ENCODE measurements around the gene PCNX2. TPM values are rescaled to one million over a fixed set of nuclear protein-coding genes. Genes with fewer than 3 reads are reported as not detected.

Gene PCNX2
- polyA plus RNA-seq, 3 donors, result 11.6 to 16.8 (median 13.5) TPM

DNA sequence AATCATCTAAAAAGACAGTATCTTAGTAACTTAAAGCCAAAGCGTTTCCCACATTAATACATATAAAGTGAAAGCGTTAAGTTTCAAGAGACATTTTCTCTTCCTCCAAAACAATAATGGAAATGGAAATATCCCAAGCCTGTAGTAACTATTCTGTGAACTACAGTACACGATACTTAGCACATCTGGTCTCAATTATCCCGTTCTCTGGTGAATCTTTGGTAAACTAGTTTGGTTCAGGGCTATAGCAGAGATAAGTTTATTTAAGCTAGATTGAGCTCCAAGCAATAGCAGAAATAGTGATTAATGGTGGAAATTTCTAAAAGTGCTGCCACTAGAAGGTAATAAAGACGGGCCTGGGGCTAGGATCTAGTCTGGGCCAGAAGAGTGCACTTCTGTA lies 55.2 kb downstream of the PCNX2 start:
- no peak for DNase-seq (ENCODE audit: extremely low read depth in 1 of 11, low read depth in 9 of 11, low spot score in 4 of 11)

DNA sequence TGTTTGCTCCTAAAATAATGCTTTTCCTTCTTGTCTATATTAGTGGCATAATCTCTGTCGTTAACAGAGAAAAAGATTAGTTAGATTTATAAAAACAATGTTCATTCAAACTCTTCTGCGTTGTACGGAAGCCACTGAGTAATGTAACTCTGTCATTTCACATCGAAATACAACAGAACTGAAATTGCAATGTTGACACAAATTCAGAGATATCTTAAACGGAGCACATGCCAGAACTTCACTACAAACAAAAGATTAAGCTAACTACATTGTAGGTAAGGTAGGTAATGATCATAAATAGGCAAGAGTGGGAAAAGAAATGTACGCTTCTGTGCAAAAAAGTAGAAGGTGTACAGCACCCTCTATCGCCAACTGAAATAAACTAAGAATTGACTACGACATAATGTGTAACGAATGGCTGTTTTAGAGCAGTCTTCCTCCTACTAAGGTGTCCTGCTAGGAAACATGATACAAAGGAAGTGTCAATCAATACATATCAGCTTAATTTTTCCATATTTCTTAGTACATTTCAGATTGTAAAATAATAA lies 56.6 kb downstream of the PCNX2 start:
- DNase-seq (ENCODE audit: extremely low read depth in 1 of 11, low read depth in 9 of 11, low spot score in 4 of 11), result peak in 1 of 11 donors; percentile 35

DNA sequence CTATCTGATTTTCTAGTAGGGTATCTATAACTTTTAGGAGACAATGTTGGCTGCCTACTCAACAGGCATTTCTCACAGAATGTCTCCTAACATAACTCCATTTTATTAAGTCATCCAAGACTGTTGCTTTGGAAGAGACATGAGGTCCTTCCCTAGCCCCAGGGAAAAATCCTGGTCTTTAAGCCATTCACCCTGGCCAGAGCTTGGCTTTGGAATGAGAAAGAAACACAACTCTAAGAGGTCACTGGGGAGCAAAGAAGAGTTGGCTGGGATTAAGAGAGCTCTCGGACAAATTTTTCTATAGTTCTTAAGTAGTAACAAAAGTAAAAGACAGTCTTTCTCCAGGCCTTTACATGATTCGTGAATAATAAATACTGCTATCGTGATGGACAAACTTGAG lies 57.9 kb downstream of the PCNX2 start:
- no peak for DNase-seq (ENCODE audit: extremely low read depth in 1 of 11, low read depth in 9 of 11, low spot score in 4 of 11)

DNA sequence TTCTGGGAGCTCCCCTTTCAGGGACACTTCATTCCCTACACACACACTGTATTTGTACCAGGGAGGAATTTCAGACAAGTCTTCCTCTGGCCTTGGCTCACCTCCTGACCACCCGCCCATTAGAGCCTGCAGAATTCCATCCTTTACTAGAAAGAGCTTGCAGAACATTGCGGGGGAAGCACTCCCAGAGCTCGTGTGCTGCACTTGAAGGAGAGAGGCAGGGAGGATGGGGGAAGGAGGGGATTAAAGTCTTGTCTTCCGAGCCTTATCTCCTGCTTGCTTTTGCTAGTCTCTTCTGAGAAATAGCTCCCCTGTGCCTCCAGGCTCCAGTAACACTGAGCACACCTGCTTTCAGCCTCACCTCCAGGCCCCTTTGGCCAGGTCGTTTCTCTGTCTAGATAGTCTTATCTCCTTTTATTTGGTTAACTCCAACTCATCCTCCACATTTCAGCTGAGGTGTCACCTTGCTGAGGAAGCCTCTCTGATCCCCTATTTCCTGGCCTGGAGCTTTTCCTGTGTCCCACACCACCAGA lies 62.0 kb downstream of the PCNX2 start:
- no peak for DNase-seq (ENCODE audit: extremely low read depth in 1 of 11, low read depth in 9 of 11, low spot score in 4 of 11)

DNA sequence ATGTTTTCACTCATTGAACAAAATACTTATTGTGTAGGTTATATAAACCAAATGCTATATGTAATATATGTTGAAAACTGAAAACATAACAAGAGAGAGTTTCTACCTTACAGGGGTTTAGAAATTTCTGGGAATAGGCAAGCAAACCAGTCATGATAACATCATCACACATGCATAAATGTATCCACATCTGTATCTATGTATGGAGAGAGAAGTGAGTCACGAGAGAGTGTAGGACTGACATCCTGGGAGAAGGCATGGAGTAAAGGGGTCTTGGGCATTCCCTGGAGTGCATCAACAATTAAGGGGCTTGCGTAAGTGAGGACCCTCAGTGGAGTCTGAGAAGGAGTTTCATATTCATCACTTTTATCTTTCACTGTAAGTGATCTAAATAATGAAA lies 65.5 kb downstream of the PCNX2 start:
- DNase-seq (ENCODE audit: extremely low read depth in 1 of 11, low read depth in 9 of 11, low spot score in 4 of 11), result no peak

DNA sequence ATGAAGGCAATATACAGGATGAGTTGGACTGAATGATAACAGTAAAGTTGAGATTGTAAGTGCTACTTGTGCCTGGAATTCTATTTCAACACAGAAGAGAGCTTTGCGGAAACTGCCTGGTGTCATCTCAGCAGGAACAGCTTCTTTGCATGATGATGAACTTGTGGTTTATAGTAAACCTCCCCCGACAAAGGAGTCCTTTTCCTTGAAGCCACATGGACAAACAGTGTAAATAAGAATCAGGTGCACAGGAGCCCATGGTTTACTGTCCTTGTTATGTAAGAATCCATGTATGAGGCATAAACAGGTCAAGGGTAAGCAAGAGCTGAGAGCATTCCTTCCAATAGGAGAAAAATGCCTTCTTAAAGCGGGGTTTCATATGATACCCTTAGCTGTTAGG lies 66.2 kb downstream of the PCNX2 start:
- DNase-seq (ENCODE audit: extremely low read depth in 1 of 11, low read depth in 9 of 11, low spot score in 4 of 11), result no peak

DNA sequence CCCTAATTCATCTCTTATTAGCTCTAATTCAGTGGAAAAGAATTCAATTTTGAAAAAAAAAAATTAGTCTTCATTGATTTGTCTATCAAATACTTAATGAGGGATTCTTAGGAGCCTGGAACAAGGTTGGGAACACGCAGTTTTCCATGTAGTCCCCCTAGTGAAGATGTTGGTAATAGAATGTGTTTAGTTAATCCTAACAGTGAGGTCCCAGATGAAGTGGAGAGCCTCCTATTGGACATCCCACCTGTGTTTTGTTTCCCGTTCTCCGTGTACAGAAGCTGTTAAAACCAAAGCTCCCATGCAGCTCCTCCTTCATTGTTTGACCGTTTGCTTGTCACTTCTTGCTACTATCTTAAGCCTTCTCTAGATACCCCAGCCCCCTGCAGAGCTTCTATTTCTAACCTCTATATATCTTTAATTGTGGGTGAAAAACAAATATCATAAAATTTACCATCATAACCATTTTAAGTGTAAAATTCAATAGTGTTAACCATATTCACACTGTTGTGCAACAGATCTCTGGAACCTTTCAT lies 67.5 kb downstream of the PCNX2 start:
- DNase-seq (ENCODE audit: extremely low read depth in 1 of 11, low read depth in 9 of 11, low spot score in 4 of 11), result no peak

DNA sequence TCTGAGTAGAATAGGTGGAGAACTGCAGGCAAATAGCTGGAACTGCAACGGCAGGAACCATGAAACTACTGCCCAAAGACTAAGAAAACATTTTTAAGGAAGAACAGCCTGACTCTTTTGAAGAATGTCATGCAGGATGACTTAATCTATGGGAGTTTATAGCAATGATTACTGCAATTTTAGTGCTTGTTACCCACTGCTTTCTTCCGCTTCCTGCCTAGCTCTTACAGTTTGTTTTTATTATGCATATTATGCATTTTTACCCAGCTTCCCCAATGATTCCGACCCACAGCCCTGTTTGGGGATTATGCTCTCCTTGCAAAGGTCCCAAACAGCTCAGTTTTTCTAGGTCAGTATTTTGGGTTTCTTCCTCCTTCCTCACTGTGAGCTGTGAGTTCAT lies 71.2 kb downstream of the PCNX2 start:
- no peak for DNase-seq (ENCODE audit: extremely low read depth in 1 of 11, low read depth in 9 of 11, low spot score in 4 of 11)

DNA sequence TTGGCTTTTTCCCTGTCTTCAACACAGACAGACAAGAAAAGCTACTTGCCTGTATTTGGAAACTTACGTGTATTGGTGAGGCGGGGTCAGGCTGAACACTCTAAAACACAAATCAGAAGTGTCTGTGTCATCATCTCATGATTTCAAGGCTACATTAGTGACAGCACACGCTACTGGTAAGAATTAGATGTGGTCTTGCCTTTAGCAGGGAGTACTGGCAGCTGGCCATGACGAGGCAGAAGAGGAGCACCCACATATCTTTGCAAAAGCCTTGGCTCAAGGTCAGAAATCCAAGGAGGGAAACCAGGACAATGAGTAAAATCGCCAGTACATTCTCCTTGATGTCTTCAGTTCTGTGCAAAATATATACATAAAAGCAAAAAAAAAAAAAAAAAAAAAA lies 77.7 kb downstream of the PCNX2 start:
- no peak for DNase-seq (ENCODE audit: extremely low read depth in 1 of 11, low read depth in 9 of 11, low spot score in 4 of 11)

DNA sequence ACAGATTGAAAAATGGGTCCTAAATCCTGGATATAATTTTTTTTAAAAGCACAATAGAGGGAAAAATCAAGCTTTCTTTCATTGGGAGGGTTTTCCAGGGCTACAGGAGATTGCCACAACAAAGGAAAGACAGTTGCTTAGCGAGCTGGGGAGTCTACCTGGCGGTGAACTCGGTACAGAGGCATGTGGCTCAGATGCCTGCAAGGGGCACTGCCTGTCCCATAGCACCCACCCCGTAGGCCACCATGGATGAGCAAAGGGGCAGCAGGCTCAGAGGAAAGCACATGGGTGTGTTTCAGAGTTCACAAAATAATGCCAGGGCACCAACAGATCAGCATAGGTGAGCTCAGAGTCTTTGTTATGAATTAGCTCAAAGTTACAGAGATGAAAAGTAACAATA lies 79.5 kb downstream of the PCNX2 start:
- no peak for DNase-seq (ENCODE audit: extremely low read depth in 1 of 11, low read depth in 9 of 11, low spot score in 4 of 11)

DNA sequence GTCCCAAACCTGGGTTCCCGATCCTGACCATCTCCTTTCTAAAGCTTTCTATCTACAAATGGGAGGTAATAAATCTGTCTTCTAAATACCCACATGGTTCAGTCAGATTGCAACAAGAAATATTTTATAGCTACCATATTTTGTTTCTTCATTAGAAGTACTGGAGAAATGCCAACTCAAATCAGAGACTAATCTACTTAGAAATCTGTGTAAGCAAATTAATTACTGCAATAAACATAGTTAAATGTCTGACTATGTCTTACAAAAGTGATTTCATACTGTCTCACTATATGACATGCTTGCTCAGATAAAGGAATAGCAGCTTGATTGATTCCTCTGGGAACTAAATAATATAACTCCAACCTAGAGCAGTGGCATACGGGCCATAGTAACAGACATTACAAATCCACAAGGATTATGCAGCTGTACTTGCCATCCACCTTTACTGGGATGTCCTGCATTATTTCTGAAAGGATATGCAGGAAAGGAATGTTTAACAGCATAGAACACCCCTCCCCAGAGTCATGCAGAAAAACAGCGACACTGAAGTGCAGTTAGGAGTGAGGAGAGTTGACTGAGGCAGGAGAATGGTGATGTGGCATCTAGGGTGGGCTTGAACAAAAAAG lies 80.3 kb downstream of the PCNX2 start:
- DNase-seq (ENCODE audit: extremely low read depth in 1 of 11, low read depth in 9 of 11, low spot score in 4 of 11), result no peak

DNA sequence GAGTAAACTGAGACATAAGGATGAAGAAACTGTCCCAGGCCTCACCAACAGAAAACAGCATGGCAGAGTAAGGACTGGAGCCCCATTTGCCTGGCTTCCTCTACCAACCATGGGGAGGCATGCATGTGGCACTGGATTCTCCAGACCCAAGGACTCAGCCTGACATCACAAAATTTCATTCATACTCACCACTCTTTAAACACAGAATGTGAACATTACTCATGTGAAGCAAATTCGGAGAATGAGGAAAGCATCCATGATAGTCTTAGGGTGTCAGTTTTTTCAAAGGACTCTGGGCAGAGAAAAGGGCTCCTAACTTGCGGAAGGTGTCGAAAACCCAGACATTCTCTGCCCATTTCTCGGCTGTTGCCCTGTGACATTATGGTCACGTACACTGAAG lies 83.9 kb downstream of the PCNX2 start:
- no peak for DNase-seq (ENCODE audit: extremely low read depth in 1 of 11, low read depth in 9 of 11, low spot score in 4 of 11)

DNA sequence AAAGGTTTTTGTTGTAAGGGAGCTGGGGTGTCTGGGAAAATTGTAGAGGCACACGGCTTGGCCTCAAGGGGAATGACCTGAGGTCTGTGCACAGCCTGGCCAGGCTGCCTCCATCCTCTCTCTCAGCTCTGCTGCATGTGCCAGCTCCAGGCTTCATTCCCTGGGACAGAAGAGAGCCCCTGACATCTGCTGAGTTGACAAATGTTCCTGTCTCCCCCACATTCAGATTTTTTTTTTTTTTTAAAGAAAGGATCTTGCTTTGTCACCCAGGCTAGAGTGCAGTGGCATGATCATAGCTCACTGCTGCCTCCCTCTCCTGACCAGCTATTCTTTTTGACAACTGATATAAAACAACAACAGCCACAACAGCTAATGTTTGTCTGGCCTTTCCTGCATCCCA lies 84.4 kb downstream of the PCNX2 start:
- DNase-seq (ENCODE audit: extremely low read depth in 1 of 11, low read depth in 9 of 11, low spot score in 4 of 11), result no peak

DNA sequence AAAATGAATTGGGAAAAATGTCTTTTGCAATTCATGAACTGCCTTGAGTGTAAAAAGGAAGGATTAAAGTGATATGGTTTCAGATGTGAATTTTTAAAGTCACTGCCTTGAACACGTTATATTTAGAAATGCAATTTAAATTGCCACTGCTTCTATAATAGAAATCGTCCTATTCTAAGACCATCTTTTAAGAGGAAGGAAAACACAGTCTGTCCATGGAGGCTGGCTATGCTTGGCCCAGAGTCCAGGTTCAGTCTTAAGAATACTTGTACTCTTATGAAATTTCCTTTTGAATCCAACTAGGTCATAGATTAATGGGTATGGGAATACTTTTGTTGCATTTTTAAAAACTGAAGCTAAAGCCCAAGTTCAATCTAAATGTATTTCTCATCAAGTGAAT lies 86.0 kb downstream of the PCNX2 start:
- no peak for DNase-seq (ENCODE audit: extremely low read depth in 1 of 11, low read depth in 9 of 11, low spot score in 4 of 11)

DNA sequence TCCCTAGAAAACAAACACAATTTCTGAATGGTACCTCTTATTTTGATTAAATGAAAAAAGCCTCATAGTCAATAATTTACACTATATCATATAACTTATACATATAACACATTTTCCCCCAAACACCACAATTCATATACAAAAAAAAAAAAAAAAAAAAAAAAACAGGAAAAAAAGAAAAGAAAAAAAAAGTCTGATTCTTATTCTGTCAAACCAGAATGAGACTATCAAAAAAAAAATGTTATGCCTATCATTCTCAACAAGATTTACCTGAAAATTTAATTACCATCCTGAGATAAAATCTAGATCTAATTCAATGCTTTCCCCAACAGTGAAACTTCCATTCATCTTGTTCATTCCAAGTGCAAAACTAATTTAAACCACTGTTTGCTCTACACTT lies 86.8 kb downstream of the PCNX2 start:
- no peak for DNase-seq (ENCODE audit: extremely low read depth in 1 of 11, low read depth in 9 of 11, low spot score in 4 of 11)

DNA sequence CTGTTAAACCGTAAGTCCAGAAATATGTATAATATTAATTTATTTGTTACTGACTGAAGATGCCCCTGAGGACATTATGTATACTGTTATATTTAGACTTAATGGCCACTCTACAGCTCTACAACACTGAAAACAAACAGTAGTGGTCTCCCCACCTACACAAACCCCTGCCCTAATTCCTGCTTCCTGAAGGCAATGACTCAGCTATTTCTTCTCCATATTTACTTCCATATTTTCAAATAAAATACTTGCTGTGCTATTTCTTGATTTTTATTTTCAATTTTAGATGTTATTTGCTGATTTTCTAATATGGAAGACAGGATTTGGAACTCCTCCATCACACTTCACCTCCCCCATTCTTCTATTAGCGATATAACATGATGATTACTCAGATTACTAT lies 97.6 kb downstream of the PCNX2 start:
- DNase-seq (ENCODE audit: extremely low read depth in 1 of 11, low read depth in 9 of 11, low spot score in 4 of 11), result no peak

DNA sequence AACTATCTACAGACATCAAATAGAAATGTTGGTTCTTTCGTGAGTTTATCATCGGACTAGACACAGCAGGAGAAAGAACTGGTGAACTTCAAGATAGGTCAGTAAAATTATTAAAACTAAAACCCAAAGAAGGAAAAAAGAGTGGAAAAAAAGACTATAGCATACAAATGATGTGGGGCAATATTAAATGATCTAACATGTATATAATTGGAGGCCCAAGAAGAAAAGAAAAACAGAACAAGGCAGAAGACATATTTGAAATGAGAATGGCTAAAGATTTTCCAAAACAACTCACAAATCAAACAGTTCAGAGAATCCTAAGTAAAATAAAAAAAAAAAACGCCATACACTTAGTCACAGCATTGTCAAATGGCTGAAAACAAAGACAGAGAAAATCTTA lies 101.8 kb downstream of the PCNX2 start:
- DNase-seq (ENCODE audit: extremely low read depth in 1 of 11, low read depth in 9 of 11, low spot score in 4 of 11), result no peak

DNA sequence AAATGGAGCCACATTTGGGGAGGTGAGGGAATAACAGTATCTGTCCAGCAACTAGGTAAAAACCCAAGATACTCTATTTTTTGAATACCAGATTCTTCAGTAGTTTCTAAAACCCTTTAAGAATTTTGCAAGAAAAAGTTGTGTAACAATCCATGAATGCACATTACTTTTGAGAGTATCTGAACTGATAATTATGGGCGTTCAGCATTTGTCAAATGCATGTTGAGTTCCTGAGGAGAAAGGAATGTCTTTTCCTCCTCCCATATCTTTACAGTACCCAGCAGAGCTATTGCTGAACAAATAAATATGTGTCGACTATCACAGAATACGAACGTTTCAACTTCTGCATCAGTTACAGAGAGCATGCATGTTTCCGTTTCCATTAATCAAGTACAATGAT lies 104.5 kb downstream of the PCNX2 start:
- no peak for DNase-seq (ENCODE audit: extremely low read depth in 1 of 11, low read depth in 9 of 11, low spot score in 4 of 11)

DNA sequence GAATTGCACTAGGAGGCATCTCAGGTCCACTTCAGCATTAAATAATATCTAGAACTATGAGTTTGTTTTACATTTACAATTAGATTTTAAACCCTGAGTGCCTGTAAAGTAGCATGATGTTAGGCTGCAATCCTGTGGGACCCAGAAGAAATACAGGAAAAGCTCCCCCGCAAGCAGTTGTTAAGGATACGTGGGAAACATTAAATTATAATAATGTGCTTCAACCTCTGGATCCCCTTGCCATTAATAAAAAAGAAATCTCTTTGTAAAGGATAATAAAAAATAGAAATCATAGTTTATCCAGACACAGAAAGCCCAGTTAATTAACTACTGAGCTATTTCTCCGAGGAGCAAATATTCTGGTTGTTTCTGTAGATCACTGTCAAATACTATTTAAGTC lies 106.0 kb downstream of the PCNX2 start:
- DNase-seq (ENCODE audit: extremely low read depth in 1 of 11, low read depth in 9 of 11, low spot score in 4 of 11), result peak in 9 of 11 donors; percentile 9 to 45 (median 33)

DNA sequence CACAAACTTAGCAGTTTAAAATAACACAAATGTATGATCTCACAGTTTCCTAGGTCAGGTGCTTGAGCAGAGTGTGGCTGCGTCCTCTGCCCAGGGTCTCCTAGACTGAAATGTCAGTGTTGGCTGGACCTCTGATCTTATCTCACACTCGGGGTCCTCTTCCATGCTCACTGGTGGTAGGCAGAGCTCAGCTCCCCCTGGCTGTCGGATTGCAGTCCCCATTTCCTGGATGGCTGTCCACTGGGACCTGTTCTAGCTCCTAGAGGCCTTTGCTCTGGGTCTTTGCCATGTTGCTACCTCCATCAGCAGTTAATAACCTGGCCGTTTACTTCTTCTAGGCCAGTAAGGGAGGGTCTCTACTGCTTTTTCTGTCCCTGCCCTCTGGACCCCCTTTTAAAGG lies 107.5 kb downstream of the PCNX2 start:
- no peak for DNase-seq (ENCODE audit: extremely low read depth in 1 of 11, low read depth in 9 of 11, low spot score in 4 of 11)
